Activated CD4-positive, alpha-beta T cell treated with anti-CD3 and anti-CD28 coated beads for 24 hours (primary cell): ENCODE measurements around the gene KARS1.

Experiments used
- DNase-seq, 2 donors: peaks; one replicate each; pipeline ENCODE4 v3.0.0-alpha.2; 2020; ENCODE audit warnings: low read depth in 2 of 2

The KARS1 gene

GRCh38 chr16:75579281-75579834 lies 68.1 kb downstream of the KARS1 start:
- no peak for DNase-seq

GRCh38 chr16:75578725-75579124 lies 68.7 kb downstream of the KARS1 start:
- no peak for DNase-seq

- no peak for DNase-seq
Observed at GRCh38 chr16:75578212-75578611, 69.3 kb downstream of the KARS1 start.
